Esophagus squamous epithelium (tissue), 5 donors: ENCODE data around the gene PDZD4. TPM values are rescaled to one million over a fixed set of nuclear protein-coding genes. Genes with fewer than 3 reads are reported as not detected.

ENCODE experiments used
- DNase-seq: peaks from one replicate; lab custom pipeline; 2025; lab: John Stamatoyannopoulos, UW
- H3K27ac ChIP-seq, 4 donors: fragments of 200-600 bp; sonication (generic); one replicate each; pipeline ENCODE4 v1.5.1; 2016 to 2019; ENCODE audit warnings: mild to moderate bottlenecking in 1 of 4
- H3K27me3 ChIP-seq, 4 donors: fragments of 200-600 bp; sonication (generic); 1 replicate in 3 of 4; 2 replicates in 1 of 4; pipeline versions ENCODE4 v1.5.1 to v1.6.0; 2017 to 2021; ENCODE audit warnings: antibody characterized with exemption in 1 of 4
- H3K36me3 ChIP-seq, 3 donors: fragments of 200-600 bp; sonication (generic); one replicate each; pipeline ENCODE4 v1.5.1; 2016 to 2019
- H3K4me1 ChIP-seq, 3 donors: fragments of 200-600 bp; sonication (generic); one replicate each; pipeline ENCODE4 v1.5.1; 2017 to 2019
- H3K4me3 ChIP-seq, 4 donors: fragments of 200-600 bp; sonication (generic); 1 replicate in 3 of 4; 2 replicates in 1 of 4; pipeline ENCODE4 v1.5.1; 2016 to 2019; ENCODE audit warnings: mild to moderate bottlenecking in 2 of 4, moderate library complexity in 1 of 4
- H3K9me3 ChIP-seq, 3 donors: fragments of 200-600 bp; sonication (generic); one replicate each; pipeline ENCODE4 v1.5.1; 2016 to 2019
- CTCF ChIP-seq, 6 experiments: fragments of 450-650 bp in 4 of 6; fragments of 200-600 bp in 2 of 6; sonication (generic) in 2 of 6; IDR thresholded peaks; one replicate each; pipeline ENCODE4 v1.5.1; 2016 to 2019; ENCODE audit warnings: antibody characterized with exemption in 6 of 6, mild to moderate bottlenecking in 4 of 6, moderate library complexity in 4 of 6
- POLR2A ChIP-seq, 4 donors: fragments of 450-650 bp; IDR thresholded peaks; one replicate each; pipeline ENCODE4 v1.6.1; 2017; ENCODE audit warnings: antibody characterized with exemption in 4 of 4, mild to moderate bottlenecking in 4 of 4, moderate library complexity in 3 of 4
- WGBS, 2 donors: methylation state at CpG; one replicate each; pipeline ENCODE4 v1.1.5; 2018; 5-methylcytosine and 5-hydroxymethylcytosine counted together
- intact Hi-C: fragments of 100-400 bp; cut with DNase I; formaldehyde crosslinking; loops from one replicate; pipeline ENCODE4 v1.15.0; 2022
- total RNA-seq, 4 donors: library from RNA; depleted of rRNA; stranded (reverse); fragments of >200 nt; gene quantifications; one replicate each; pipeline ENCODE4 v1.1.0, GENCODE V29; 2016
- donor health status: DM: yes; HTN: yes; CAD: no.

The PDZD4 gene
- total RNA-seq, 4 donors from 2014 or later: 0.97 to 3.4 (median 1.9) TPM

DNA sequence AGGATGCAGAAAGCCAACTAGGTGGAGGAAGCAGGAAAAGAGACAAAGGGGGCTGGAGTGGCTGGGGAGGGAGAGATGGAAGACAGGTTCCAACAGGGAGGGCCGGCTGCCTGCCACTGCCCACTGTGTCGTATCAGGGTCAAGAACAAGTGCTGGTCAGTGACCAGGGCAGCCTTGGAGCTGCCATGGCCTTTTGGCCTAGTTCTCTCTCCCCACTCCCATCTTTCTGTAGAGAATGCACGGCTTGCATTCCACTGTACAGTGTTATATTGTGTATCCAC is 43.7 kb upstream of the PDZD4 start:
- TF ChIP-seq CTCF (IDR thresholded peaks at IDR 0.05) (no peak), POLR2A (IDR thresholded peaks at IDR 0.05) (no peak)
- 38 to 56% methylated on average over 3 of the region's 3 CpGs for WGBS, 2 donors
- Histone ChIP-seq H3K27ac (no peak overlapping the region), H3K4me3 (no peak overlapping the region), H3K36me3 (no peaks in the 10 kb centered on the region), H3K4me1 (no peaks in the 10 kb centered on the region), H3K27me3 (peaks cover 0 to 25% (median 0%) of the 10 kb centered on the region in 4 donors), H3K9me3 (no peaks in the 10 kb centered on the region)
- intact Hi-C loops: loop anchor here (10.0 kb wide), 1 partner anchor 59 kb away; no protein-coding TSS in a partner anchor
- no peak for DNase-seq

GRCh38 chrX:153873282-153874084 is 43.1 kb upstream of the PDZD4 start:
- WGBS, 2 donors: 26% methylated on average over 2 of the region's 7 CpGs; no CpG with 5 or more reads in 1 of the 2 donors

DNA sequence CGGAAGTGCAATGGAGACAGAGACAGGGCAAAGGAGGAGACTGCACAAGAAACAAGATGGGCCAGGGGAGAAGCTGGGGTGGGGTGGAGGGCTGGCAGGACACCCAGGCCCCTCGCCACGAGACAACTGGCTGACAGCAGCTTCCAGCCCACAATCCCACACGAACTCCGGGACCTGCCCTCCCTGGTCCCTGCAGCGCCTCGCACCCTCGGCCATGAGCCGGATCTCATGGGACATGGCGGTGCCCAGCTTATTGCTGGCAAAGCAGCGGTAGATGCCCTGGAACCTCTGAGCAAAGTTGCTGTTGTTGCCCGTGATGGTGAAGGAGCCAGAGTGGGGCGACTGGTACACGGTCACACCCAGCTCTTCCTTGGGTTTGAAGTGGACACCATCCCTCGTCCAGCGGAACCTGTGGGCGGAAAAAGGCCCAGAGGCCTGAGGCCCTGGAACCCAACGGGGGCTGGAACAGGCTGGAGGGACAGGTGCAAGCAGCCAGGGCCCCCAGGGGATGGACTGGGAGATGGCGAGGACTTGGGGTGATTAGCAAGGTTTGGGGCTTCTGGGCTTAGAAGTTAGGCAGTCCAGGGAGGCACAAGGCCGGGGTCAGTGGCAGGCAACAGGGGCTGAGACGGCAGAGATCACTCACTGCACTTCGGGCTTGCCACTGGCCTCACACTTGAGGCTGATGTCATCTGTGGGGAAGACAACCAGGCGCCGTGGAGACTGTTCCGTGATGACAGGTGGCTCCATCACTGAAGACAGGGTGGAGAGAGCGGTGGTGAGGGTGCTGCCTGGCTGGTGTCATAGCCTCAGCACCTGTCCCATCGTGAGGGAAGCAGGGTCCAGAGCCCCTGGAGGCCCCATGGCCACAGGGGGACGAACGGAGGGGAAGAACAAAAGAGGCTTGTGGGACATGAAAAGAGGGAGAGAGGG is 41.9 kb upstream of the PDZD4 start:
- Histone ChIP-seq H3K4me1 (no peaks in the 10 kb centered on the region), H3K36me3 (no peaks in the 10 kb centered on the region), H3K27ac (no peak overlapping the region), H3K4me3 (no peak overlapping the region), H3K9me3 (no peaks in the 10 kb centered on the region), H3K27me3 (peaks cover 0 to 9% (median 0%) of the 10 kb centered on the region in 4 donors)
- DNase-seq: no peak
- WGBS, 2 donors: 59 to 71% methylated on average over 9 to 14 of the region's 29 CpGs
- no peak for TF ChIP-seq CTCF (IDR thresholded peaks at IDR 0.05)
- no peak for TF ChIP-seq POLR2A (IDR thresholded peaks at IDR 0.05)
- intact Hi-C loops: loop anchor here (10.0 kb wide), 1 partner anchor 57 kb away; no protein-coding TSS in a partner anchor

More at GRCh38 chrX:153873282-153874084, 43.1 kb upstream of the PDZD4 start:
- TF ChIP-seq CTCF (IDR thresholded peaks at IDR 0.05) (no peak), POLR2A (IDR thresholded peaks at IDR 0.05) (no peak)
- peaks cover 0 to 20% (median 0%) of the 10 kb centered on the region in 4 donors for H3K27me3 ChIP-seq
- no peaks in the 10 kb centered on the region for H3K9me3 ChIP-seq
- H3K27ac ChIP-seq: no peak overlapping the region
- no peak for DNase-seq
- H3K36me3 ChIP-seq: no peaks in the 10 kb centered on the region
- intact Hi-C loops: loop anchor here (10.0 kb wide), 1 partner anchor 59 kb away; no protein-coding TSS in a partner anchor
- no peak overlapping the region for H3K4me3 ChIP-seq
- H3K4me1 ChIP-seq: no peaks in the 10 kb centered on the region

GRCh38 chrX:153871451-153871850 is 41.1 kb upstream of the PDZD4 start:
- Histone ChIP-seq H3K9me3 (no peaks in the 10 kb centered on the region), H3K4me1 (no peaks in the 10 kb centered on the region), H3K4me3 (no peak overlapping the region), H3K36me3 (no peaks in the 10 kb centered on the region), H3K27ac (no peak overlapping the region), H3K27me3 (peaks cover 0 to 9% (median 0%) of the 10 kb centered on the region in 4 donors)
- intact Hi-C loops: loop anchor here (10.0 kb wide), 1 partner anchor 57 kb away; no protein-coding TSS in a partner anchor
- 29 to 35% methylated on average over 4 to 6 of the region's 6 CpGs for WGBS, 2 donors
- TF ChIP-seq POLR2A (IDR thresholded peaks at IDR 0.05) (no peak), CTCF (IDR thresholded peaks at IDR 0.05) (no peak)
- no peak for DNase-seq
